Endothelial cell of hepatic sinusoid (primary cell): Measurements from ENCODE around the gene TDP1.

ENCODE experiments used
- in situ Hi-C: cut with HindIII; loops from 2 replicates; pipeline ENCODE4 v1.10.0; 2017; ENCODE audit warnings: low sequenced_read_pairs

The TDP1 gene

GRCh38 chr14:90089486-90089885 lies 133.8 kb downstream of the TDP1 start:
- in situ Hi-C loops = loop anchor here (10.0 kb wide), 1 partner anchor 55 kb away; no protein-coding TSS in a partner anchor

DNA sequence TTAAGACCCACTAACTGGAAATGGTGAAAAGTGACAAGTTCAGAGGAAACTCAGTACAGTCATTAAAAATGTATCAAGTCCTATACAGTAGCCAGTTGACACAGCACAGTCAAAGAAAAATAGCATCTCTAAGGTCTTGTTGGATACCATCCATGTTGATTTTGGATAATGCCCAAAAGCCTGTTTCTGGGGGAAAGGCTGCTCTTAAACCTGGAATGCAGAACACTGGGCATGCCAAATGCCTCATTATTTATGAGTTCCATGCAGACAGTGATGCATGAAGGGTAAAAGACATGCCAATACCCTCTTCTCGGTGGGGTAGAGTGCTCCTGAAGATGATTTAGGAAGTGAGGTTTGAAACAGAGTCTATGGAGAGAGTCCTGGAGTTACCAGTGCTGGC lies 135.7 kb downstream of the TDP1 start:
- in situ Hi-C loops = no loop called here

DNA sequence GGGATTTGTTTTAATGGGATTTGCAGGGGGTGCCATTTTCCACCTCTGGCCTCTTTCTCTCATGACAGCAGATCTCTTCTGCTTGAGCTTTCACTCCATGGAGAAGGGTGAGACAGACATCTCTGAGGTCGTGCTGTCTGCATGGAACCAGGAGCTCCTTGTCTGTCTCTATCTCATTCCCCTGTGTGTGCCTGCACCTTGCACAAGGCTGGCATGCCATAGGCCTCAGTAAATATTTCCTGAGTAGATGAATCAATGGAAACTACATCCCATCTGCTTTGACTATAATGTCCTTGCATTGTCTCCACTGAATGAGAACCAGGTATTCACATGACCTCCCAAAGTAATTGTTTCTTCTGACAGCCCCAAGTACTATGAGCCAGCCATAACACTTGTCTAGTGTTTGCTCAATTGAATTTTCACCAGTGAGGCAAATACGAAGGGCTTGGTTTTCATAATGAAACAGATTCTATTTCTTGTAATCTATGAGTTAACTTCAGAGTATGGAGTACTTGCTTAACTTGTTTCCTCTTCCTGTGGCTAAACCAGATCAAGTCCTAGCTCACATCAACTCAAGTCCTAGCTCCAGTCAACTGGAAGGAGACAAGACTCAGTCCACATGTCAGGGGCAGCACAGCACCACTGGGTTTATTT lies 138.3 kb downstream of the TDP1 start:
- in situ Hi-C loops = no loop called here
